Activated CD4-positive, alpha-beta T cell treated with anti-CD3 and anti-CD28 coated beads for 4 hours (primary cell): ENCODE data around the gene MAPK10.

Experiments used
- DNase-seq, 2 donors: peaks; one replicate each; pipeline ENCODE4 v3.0.0-alpha.2; 2020

The MAPK10 gene

GRCh38 chr4:86359944-86360478 is at the start of gene MAPK10:
Gene MAPK10 (minus strand): TSS chr4:86360053.
- peak; percentile 8 to 16 for DNase-seq

DNA sequence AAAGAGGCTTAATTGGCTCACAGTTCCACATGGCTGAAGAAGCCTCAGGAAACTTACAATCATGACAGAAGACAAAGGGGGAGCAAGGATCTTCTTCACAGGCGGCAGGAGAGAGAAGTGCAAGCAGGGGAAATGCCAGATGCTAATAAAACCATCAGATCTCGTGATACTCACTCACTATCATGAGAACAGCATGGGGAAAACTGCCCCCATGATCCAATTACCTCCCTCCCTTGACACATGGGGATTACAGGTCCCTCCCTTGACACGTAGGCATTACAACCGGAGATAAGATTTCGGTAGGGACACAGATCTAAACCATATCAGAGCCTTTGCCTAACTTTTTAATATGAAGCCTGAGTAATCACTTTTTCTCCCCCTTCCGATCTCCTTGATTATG is 43.7 kb upstream of the MAPK10 start:
- DNase-seq, result no peak

GRCh38 chr4:86401826-86402225 is 42.0 kb upstream of the MAPK10 start:
- no peak for DNase-seq

DNA sequence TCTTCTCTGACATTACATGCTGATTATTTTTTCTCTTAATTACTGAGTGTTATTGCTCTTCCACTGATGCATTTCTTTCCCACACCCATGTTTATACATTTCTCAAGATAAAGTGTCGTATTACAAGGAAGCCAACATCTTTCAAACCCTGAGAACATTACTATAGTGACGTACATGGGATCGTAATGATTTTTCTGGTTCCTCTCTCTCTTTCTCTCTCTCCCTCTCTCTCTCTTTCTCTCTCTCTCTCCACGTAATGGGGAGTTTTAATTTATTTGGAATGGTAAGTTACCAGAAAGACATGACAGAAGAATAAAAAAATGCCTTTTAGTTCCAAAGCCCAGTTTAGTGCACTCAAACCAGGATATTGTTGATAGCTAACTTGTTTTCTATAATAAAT is 40.4 kb upstream of the MAPK10 start:
- no peak for DNase-seq

DNA sequence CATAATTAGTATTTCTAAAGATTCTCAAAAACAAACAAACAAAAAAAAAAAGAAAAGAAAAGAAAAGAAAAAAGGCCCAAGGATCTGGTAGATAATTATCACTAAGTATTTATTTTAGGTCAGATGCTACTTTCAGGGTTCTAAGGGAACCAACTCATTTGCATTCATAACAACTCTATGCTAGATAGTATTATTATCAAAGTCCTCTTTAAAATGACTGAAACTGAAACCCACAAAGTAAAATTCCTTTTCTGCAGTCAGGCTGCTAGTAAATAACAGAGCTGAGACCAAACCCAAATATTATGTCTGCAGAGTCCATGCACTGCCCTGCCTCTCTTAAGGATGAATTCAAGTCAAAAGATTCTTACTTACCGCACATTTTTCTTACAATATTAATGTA is 38.3 kb upstream of the MAPK10 start:
- no peak for DNase-seq

- no peak for DNase-seq
Observed at GRCh38 chr4:86393749-86394148, 33.9 kb upstream of the MAPK10 start.

DNA sequence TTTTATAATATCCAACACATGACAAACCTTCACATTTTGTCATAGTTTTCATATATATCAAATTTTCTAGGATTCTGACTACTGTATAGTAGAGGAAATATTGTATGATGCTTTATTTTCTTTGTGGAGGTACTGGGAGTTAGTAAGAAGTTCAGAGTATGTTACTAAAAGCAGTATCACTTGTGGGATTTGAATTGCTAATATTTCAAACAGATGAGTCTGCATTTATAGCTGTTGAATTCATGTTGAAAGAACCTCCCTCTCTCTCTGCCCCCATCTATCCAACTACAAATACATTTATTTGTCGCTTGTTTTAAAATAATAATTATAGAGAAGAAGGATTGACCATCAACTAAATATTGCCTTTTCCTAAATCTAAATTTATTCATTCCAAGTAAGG is 29.8 kb upstream of the MAPK10 start:
- no peak for DNase-seq

DNA sequence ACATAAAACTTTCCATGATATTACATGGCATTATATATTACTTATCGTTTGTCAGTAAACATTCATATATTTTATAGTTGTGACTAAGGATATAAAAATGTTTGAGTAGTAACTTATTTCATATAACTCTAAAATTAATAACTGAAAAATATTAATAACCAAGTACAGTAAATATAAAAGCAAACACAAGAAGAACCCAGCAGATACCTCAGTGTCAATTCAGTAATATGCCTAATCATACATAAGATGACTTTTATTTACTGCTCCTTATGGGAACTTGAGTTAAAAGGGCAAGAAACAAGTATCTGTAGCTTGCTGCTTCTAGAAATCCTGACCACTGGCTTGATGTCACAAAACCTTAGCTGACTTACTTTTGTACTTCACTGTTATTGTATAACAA is 28.4 kb upstream of the MAPK10 start:
- no peak for DNase-seq

GRCh38 chr4:86386817-86387415 is 27.1 kb upstream of the MAPK10 start:
- DNase-seq, result no peak

DNA sequence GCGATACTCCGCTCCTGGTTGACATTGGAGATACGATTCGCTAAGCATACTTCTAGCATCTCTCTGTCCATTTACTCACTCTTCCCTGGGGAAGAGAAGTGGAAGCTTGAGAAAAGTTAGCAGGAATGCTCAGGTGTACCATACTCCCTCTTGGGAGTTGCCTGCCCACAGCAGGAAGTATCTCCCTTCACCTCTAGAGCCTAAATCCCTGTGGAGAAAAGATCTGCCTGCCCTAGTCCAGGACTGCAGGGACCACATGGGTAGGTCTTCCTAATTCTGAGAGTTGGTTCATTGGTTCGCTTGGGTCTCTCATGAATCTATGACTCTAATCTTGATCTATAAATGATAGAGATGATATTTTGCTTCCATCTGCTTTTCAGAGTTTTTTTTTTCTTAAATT is 26.3 kb upstream of the MAPK10 start:
- no peak for DNase-seq

- DNase-seq, result no peak
Observed at GRCh38 chr4:86381431-86381830, 21.6 kb upstream of the MAPK10 start.

DNA sequence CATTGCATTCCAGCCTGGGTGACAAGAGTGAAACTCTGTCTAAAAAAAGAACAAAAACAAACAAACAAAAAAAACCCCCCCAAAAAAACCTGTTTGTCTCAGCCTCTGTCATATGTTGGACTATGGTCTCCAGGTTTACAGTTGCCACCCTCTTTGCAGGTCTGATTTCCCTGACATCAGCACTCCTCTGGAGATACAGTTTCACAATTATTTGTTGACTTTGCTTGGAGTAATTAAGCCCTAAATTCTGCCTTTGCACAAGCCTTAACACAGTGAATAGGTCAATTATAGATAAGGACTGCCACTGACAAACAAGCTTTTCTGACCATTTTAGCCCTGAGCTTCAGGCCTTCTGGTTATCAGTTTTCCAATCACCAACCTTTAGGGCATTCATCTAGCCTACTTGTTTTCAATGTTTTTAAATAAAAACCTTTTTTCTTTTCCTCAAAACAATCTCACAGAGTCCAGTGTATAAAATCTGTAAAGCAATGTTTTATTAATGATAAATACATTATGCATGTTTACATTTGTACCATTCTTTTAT is 20.4 kb upstream of the MAPK10 start:
- no peak for DNase-seq

- DNase-seq, result no peak
Observed at GRCh38 chr4:86376850-86377249, 17.0 kb upstream of the MAPK10 start.

GRCh38 chr4:86368433-86368832 is 8.6 kb upstream of the MAPK10 start:
- no peak for DNase-seq

GRCh38 chr4:86367577-86367976 is 7.7 kb upstream of the MAPK10 start:
- no peak for DNase-seq

- DNase-seq, result no peak
Observed at GRCh38 chr4:86366920-86367319, 7.1 kb upstream of the MAPK10 start.

GRCh38 chr4:86362510-86362909 is 2.7 kb upstream of the MAPK10 start:
- DNase-seq, result no peak

- DNase-seq, result no peak
Observed at GRCh38 chr4:86358257-86358656, 1.6 kb downstream of the MAPK10 start.

DNA sequence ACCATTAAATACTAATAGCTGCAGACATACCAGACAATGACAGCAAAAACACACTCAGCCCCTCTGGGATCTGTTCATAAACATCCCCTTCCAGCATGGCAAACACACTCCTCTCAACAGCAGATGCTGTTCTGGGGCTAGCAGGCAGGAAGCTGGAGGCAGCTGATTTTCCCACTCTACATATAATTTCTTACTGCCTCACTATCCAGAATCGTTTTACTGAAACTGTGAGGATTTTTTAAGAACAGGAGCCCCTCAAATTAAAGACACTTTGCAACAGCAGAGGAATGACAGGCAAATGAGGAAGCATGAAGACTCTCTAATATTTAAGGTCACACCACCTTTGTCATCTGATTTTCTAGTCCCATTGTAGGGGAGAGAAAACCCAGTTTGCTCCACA is 2.2 kb downstream of the MAPK10 start:
- DNase-seq, result no peak

DNA sequence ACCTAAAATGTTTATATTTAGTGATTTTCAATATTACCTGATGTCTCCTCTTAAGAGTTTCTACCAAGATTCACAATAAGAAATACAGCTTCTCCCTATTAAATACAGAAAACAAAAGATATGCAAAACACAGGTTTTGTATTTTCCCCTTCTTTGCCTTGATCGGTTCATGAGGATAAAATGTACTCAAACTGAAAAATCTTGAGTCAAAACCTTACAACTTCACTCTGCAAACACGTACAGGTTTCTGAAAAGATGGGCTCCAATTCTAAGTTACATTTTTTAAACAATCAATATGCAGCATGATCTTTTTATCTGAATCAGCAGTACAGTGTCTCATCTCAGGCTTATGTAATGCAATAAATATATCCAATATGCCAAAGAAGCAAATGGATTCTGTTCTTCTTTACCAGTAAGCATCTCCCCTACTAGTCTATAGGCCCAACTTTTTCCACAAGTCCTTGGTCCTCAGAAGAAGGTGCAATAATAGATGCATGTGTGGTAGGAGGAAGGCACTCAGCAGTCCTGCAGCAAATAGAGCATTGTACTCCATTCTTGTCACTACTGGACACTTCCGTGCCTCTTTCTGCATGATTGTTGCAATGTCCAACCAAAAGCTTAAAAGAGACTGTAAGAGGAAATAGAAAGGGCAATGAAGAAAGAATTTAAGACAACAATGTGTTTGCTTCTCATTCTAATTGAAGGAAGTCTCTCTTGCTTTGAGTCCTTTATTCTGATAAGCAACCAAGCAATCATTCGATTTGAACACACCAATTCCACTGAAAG is 3.2 kb downstream of the MAPK10 start:
- no peak for DNase-seq

GRCh38 chr4:86354390-86354789 is 5.5 kb downstream of the MAPK10 start:
- no peak for DNase-seq

DNA sequence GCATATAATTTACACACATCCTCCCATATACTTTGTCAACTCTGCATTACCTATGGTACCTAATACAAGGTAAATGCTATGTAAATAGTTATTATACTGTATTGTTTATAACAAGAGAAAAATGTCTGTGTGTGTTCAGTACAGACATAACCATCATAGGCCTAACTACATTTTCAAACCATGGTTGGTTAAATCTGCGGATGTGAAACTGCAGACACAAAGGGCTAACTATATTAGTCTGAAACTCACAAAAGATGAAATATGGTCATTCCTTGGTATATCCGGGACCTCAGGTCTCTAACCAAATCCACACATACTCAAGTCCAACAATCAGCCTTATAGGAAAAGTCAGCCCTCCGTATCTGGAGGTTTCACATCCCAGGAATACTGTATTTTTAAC is 13.5 kb downstream of the MAPK10 start:
- DNase-seq, result no peak

DNA sequence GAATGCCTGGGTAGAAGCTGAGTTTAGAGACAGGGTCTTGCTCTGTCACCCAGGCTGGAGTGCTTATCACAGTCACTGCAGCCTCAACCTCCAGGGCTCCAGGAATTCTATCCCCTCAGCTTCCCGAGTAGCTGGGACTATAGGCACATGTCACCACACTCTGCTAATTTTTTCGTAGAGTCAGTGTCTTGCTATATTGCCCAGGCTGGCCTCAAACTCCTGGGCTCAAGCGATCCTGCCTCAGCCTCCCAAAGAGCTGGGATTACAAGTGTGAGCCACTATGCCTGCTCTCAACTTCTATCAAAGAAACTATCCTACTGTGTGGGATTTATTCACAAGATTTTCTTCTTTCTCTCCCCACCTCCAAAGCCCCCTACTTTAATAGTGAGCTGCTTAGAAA is 15.7 kb downstream of the MAPK10 start:
- no peak for DNase-seq

- DNase-seq, result no peak
Observed at GRCh38 chr4:86338989-86339388, 20.9 kb downstream of the MAPK10 start.
